ENCODE measurements around the gene METTL16. TPM values are rescaled to one million over a fixed set of nuclear protein-coding genes. Genes with fewer than 3 reads are reported as not detected.

Gene METTL16
- total and polyA plus RNA-seq, 2 of the 4 experiments (the other 2 are of a cell fraction): 11.8 to 15.4 TPM

DNA sequence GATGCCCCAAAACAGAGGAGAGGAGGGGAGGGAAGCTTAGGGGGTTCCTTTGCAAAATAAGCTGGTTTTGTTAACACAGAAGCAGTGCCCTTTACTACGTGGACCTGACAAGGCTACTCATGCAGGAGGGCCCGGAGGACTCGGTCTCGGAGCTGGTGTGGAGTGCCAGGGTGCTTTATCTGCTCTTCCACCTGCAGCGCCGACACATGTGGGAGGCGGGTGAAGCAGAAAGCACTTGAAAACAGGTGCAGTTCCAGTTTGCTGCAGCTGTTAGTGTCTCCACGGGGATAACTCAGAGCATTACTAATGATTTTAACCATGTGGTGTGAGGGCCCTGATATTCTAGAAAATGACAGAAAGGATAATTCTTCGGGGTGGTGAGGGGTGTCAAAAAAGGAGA lies 75.8 kb downstream of the METTL16 start:
- Histone ChIP-seq H3K4ac (ENCODE audit: low read depth, low read length) (no peak overlapping the region), H4K20me1 (ENCODE audit: insufficient read depth, low read length) (no peaks in the 10 kb centered on the region), H2AK9ac (replicated peaks; ENCODE audit: low read depth, low read length, poor library complexity) (no peak overlapping the region), H3K56ac (ENCODE audit: extremely low read depth, insufficient read depth, low read length) (no peak overlapping the region), H4K91ac (ENCODE audit: insufficient read depth, low read depth, low read length) (no peak overlapping the region), H3K18ac (ENCODE audit: low read depth, low read length) (no peak overlapping the region), H3K9me3 (ENCODE audit: control insufficient read depth, insufficient read depth, low read length) (no peaks in the 10 kb centered on the region), H3K36me3 (ENCODE audit: control insufficient read depth, insufficient read depth, low read length) (peaks cover 16% of the 10 kb centered on the region), H3K9me1 (ENCODE audit: insufficient read depth, low read length) (peaks cover 10% of the 10 kb centered on the region), H4K8ac (ENCODE audit: low read depth in 2 of 2, low read length in 2 of 2) (no peak overlapping the region), H2BK15ac (ENCODE audit: low read depth, low read length) (no peak overlapping the region), H3K4me2 (ENCODE audit: low read depth, low read length) (no peak overlapping the region), H2AFZ (replicated peaks; ENCODE audit: low read length, poor library complexity) (no peak overlapping the region), H3K9ac (ENCODE audit: low read depth, low read length) (no peak overlapping the region), H3K27me3 (ENCODE audit: control insufficient read depth, insufficient read depth, low read length) (no peaks in the 10 kb centered on the region), H3K79me1 (ENCODE audit: low read depth in 1 of 2, low read length in 2 of 2) (peaks cover 3 to 23% of the 10 kb centered on the region in 2 experiments; a peak in 2 of 4 replicates), H3K14ac (replicated peaks; ENCODE audit: low read depth, low read length) (no peak overlapping the region), H2BK5ac (ENCODE audit: low read depth, low read length, poor library complexity, severe bottlenecking) (no peak overlapping the region), H3K4me3 (ENCODE audit: insufficient read depth, low read depth, low read length) (no peak overlapping the region), H4K5ac (ENCODE audit: low read depth, low read length) (no peak overlapping the region), H2BK20ac (ENCODE audit: low read depth, low read length) (no peak overlapping the region), H2BK120ac (ENCODE audit: low read depth, low read length) (no peak overlapping the region), H3K4me1 (ENCODE audit: control insufficient read depth, insufficient read depth, low read length) (peaks cover 7% of the 10 kb centered on the region), H3K23ac (ENCODE audit: low read depth, low read length) (no peak overlapping the region), H3K27ac (ENCODE audit: insufficient read depth, low read length) (no peak overlapping the region), H2AK5ac (ENCODE audit: low read depth, low read length) (no peak overlapping the region)
- ATAC-seq (ENCODE audit: low read depth) (no peak), DNase-seq (no peak)
- intact Hi-C loops (cut with micrococcal nuclease): no loop called here
- dilution Hi-C loops (cut with HindIII; ENCODE audit: low sequenced_read_pairs, unreplicated experiment): no loop called here
- WGBS, 2 experiments (ENCODE audit: extremely low coverage in 2 of 2, insufficient read length in 1 of 2): 84% methylated on average over 7 of the region's 9 CpGs; no CpG with 5 or more reads in 1 of the 2 experiments
- no TSS peak for BruUV-seq (replicated peaks)
- no peak for TF ChIP-seq RAD21 (IDR thresholded peaks at IDR 0.05; ENCODE audit: low read length)
- TF ChIP-seq NFE2L2 (IDR thresholded peaks at IDR 0.05; ENCODE audit: low read depth, low read length): no peak
- no peak for TF ChIP-seq MAFK (IDR thresholded peaks at IDR 0.05; ENCODE audit: low read depth, low read length)
- TF ChIP-seq, protein P1, sequence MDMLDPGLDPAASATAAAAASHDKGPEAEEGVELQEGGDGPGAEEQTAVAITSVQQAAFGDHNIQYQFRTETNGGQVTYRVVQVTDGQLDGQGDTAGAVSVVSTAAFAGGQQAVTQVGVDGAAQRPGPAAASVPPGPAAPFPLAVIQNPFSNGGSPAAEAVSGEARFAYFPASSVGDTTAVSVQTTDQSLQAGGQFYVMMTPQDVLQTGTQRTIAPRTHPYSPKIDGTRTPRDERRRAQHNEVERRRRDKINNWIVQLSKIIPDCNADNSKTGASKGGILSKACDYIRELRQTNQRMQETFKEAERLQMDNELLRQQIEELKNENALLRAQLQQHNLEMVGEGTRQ (IDR thresholded peaks at IDR 0.05; ENCODE audit: low read depth, low read length): no peak
- TF ChIP-seq RCOR1 (IDR thresholded peaks at IDR 0.05; ENCODE audit: insufficient replicate concordance, low read length): no peak
- TF ChIP-seq, protein P2, sequence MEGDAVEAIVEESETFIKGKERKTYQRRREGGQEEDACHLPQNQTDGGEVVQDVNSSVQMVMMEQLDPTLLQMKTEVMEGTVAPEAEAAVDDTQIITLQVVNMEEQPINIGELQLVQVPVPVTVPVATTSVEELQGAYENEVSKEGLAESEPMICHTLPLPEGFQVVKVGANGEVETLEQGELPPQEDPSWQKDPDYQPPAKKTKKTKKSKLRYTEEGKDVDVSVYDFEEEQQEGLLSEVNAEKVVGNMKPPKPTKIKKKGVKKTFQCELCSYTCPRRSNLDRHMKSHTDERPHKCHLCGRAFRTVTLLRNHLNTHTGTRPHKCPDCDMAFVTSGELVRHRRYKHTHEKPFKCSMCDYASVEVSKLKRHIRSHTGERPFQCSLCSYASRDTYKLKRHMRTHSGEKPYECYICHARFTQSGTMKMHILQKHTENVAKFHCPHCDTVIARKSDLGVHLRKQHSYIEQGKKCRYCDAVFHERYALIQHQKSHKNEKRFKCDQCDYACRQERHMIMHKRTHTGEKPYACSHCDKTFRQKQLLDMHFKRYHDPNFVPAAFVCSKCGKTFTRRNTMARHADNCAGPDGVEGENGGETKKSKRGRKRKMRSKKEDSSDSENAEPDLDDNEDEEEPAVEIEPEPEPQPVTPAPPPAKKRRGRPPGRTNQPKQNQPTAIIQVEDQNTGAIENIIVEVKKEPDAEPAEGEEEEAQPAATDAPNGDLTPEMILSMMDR (conservative IDR thresholded peaks at IDR 0.05; ENCODE audit: low read depth, low read length): no peak
- TF ChIP-seq MXI1 (IDR thresholded peaks at IDR 0.05; ENCODE audit: borderline replicate concordance, low read depth, low read length): no peak
- TF ChIP-seq MAZ (IDR thresholded peaks at IDR 0.05; ENCODE audit: borderline replicate concordance, low read depth, low read length): no peak
- no peak for TF ChIP-seq RFX5 (IDR thresholded peaks at IDR 0.05; ENCODE audit: low read depth, low read length)
- no peak for TF ChIP-seq FOS (IDR thresholded peaks at IDR 0.05; ENCODE audit: low read depth, low read length)
- no peak for TF ChIP-seq SMC3 (IDR thresholded peaks at IDR 0.05; ENCODE audit: low read depth, low read length)
- TF ChIP-seq POLR2A (IDR thresholded peaks at IDR 0.05; ENCODE audit: low read depth, low read length): no peak
- no peak for TF ChIP-seq CEBPB (IDR thresholded peaks at IDR 0.05; ENCODE audit: low read depth, low read length)
- no peak for TF ChIP-seq BHLHE40 (IDR thresholded peaks at IDR 0.05; ENCODE audit: low read depth, low read length)
- TF ChIP-seq, protein P3, sequence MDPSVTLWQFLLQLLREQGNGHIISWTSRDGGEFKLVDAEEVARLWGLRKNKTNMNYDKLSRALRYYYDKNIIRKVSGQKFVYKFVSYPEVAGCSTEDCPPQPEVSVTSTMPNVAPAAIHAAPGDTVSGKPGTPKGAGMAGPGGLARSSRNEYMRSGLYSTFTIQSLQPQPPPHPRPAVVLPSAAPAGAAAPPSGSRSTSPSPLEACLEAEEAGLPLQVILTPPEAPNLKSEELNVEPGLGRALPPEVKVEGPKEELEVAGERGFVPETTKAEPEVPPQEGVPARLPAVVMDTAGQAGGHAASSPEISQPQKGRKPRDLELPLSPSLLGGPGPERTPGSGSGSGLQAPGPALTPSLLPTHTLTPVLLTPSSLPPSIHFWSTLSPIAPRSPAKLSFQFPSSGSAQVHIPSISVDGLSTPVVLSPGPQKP (IDR thresholded peaks at IDR 0.05; ENCODE audit: borderline replicate concordance, low read depth, low read length): no peak
- TF ChIP-seq CHD1 (IDR thresholded peaks at IDR 0.05; ENCODE audit: low read depth, low read length): no peak
- in situ Hi-C loops (cut with MboI; ENCODE audit: low sequenced_read_pairs): no loop called here
- CTCF ChIA-PET: no interaction called here
- POLR2A ChIA-PET (ENCODE audit: unreplicated experiment): no interaction called here
